ENCODE data around the gene MBD3L5.
"Not testable (repeated sequence)": the region's sequence is repeated elsewhere in the genome, so short reads cannot be mapped to it uniquely, and the experiment has no call there.

The MBD3L5 gene

GRCh38 chr19:7063339-7063738 is 33.0 kb downstream of the MBD3L5 start:
- no peak for FAIRE-seq

GRCh38 chr19:7063764-7064418 is 33.5 kb downstream of the MBD3L5 start:
- TF ChIP-seq POLR2AphosphoS5 (IDR thresholded peaks at IDR 0.05; ENCODE audit: low read depth, low read length), result no peak
- FAIRE-seq (no peak), DNase-seq (ENCODE audit: insufficient read length) (no peak)

More at GRCh38 chr19:7063339-7063738, 33.0 kb downstream of the MBD3L5 start:
- TF ChIP-seq POLR2AphosphoS5 (IDR thresholded peaks at IDR 0.05; ENCODE audit: low read depth, low read length) (no peak), TAF1 (IDR thresholded peaks at IDR 0.05; ENCODE audit: borderline replicate concordance, low read depth, low read length) (no peak), POLR2A (IDR thresholded peaks at IDR 0.05; ENCODE audit: low read depth, low read length) (no peak)
- no peak for DNase-seq (ENCODE audit: insufficient read length)

GRCh38 chr19:7067122-7067521 is 36.7 kb downstream of the MBD3L5 start:
- not testable (repeated sequence) for DNase-seq (ENCODE audit: insufficient read length); FAIRE-seq

GRCh38 chr19:7067716-7068115 is 37.3 kb downstream of the MBD3L5 start:
- TF ChIP-seq POLR2A (IDR thresholded peaks at IDR 0.05; ENCODE audit: low read depth, low read length) (no peak), TAF1 (IDR thresholded peaks at IDR 0.05; ENCODE audit: borderline replicate concordance, low read depth, low read length) (no peak), POLR2AphosphoS5 (IDR thresholded peaks at IDR 0.05; ENCODE audit: low read depth, low read length) (no peak)
- DNase-seq (ENCODE audit: insufficient read length) (no peak), FAIRE-seq (no peak)

GRCh38 chr19:7068599-7068998 is 38.2 kb downstream of the MBD3L5 start:
- TF ChIP-seq POLR2AphosphoS5 (IDR thresholded peaks at IDR 0.05; ENCODE audit: low read depth, low read length) (no peak), POLR2A (IDR thresholded peaks at IDR 0.05; ENCODE audit: low read depth, low read length) (no peak), TAF1 (IDR thresholded peaks at IDR 0.05; ENCODE audit: borderline replicate concordance, low read depth, low read length) (no peak)
- DNase-seq (ENCODE audit: insufficient read length), result no peak
- FAIRE-seq, result no peak

GRCh38 chr19:7069042-7069903 is 38.9 kb downstream of the MBD3L5 start, which contains the start of gene ZNF557:
Gene ZNF557, plus strand, starts transcription at chr19:7069703. Its CDS starts 5,372 bp downstream, at chr19:7075075.
- TF ChIP-seq TAF1 (IDR thresholded peaks at IDR 0.05; ENCODE audit: borderline replicate concordance, low read depth, low read length), result peak; percentile 84; the same call in 1 of the 2 replicates
- peak; percentile 93 for TF ChIP-seq POLR2AphosphoS5 (IDR thresholded peaks at IDR 0.05; ENCODE audit: low read depth, low read length)
- peak; percentile 96 for TF ChIP-seq POLR2A (IDR thresholded peaks at IDR 0.05; ENCODE audit: low read depth, low read length)
- peak; percentile 85 for DNase-seq (ENCODE audit: insufficient read length)
- peak; percentile 99 for FAIRE-seq

GRCh38 chr19:7069904-7070226 is 39.5 kb downstream of the MBD3L5 start:
- DNase-seq (ENCODE audit: insufficient read length) (no peak), FAIRE-seq (peak; percentile 24)
- TF ChIP-seq TAF1 (IDR thresholded peaks at IDR 0.05; ENCODE audit: borderline replicate concordance, low read depth, low read length) (no peak), POLR2AphosphoS5 (IDR thresholded peaks at IDR 0.05; ENCODE audit: low read depth, low read length) (no peak), POLR2A (IDR thresholded peaks at IDR 0.05; ENCODE audit: low read depth, low read length) (no peak)

GRCh38 chr19:7072541-7072940 is 42.2 kb downstream of the MBD3L5 start:
- DNase-seq (ENCODE audit: insufficient read length) (no peak), FAIRE-seq (no peak)
- no peak; the same call in 1 of the 2 replicates for TF ChIP-seq POLR2A (IDR thresholded peaks at IDR 0.05; ENCODE audit: low read depth, low read length)
- TF ChIP-seq TAF1 (IDR thresholded peaks at IDR 0.05; ENCODE audit: borderline replicate concordance, low read depth, low read length), result no peak
- no peak for TF ChIP-seq POLR2AphosphoS5 (IDR thresholded peaks at IDR 0.05; ENCODE audit: low read depth, low read length)

GRCh38 chr19:7074705-7075282 is 44.4 kb downstream of the MBD3L5 start:
- DNase-seq (ENCODE audit: insufficient read length) (no peak), FAIRE-seq (no peak)
- no peak for TF ChIP-seq POLR2AphosphoS5 (IDR thresholded peaks at IDR 0.05; ENCODE audit: low read depth, low read length)
- TF ChIP-seq TAF1 (IDR thresholded peaks at IDR 0.05; ENCODE audit: borderline replicate concordance, low read depth, low read length), result no peak
- no peak for TF ChIP-seq POLR2A (IDR thresholded peaks at IDR 0.05; ENCODE audit: low read depth, low read length)

GRCh38 chr19:7076151-7076550 is 45.8 kb downstream of the MBD3L5 start:
- DNase-seq (ENCODE audit: insufficient read length) (no peak), FAIRE-seq (no peak)
- TF ChIP-seq POLR2A (IDR thresholded peaks at IDR 0.05; ENCODE audit: low read depth, low read length), result no peak
- no peak for TF ChIP-seq TAF1 (IDR thresholded peaks at IDR 0.05; ENCODE audit: borderline replicate concordance, low read depth, low read length)
- no peak for TF ChIP-seq POLR2AphosphoS5 (IDR thresholded peaks at IDR 0.05; ENCODE audit: low read depth, low read length)

GRCh38 chr19:7078008-7078407 is 47.6 kb downstream of the MBD3L5 start:
- DNase-seq (ENCODE audit: insufficient read length) (no peak), FAIRE-seq (no peak)
- TF ChIP-seq POLR2A (IDR thresholded peaks at IDR 0.05; ENCODE audit: low read depth, low read length) (no peak), TAF1 (IDR thresholded peaks at IDR 0.05; ENCODE audit: borderline replicate concordance, low read depth, low read length) (no peak), POLR2AphosphoS5 (IDR thresholded peaks at IDR 0.05; ENCODE audit: low read depth, low read length) (no peak)
